Neural progenitor cell (in vitro differentiated cells): ENCODE data around the gene PPIL6. TPM values are rescaled to one million over a fixed set of nuclear protein-coding genes. Genes with fewer than 3 reads are reported as not detected.

Experiments
- DNase-seq: peaks from one replicate; pipeline ENCODE4 v3.0.0-alpha.2; 2016; ENCODE audit warnings: low spot score
- H2AFZ ChIP-seq: fragments of 200-600 bp; sonication (generic); replicated peaks from 2 replicates; pipeline ENCODE4 v1.6.1; 2016; ENCODE audit warnings: antibody characterized with exemption
- H3F3A ChIP-seq: fragments of 200-600 bp; sonication (generic); 2 replicates; pipeline ENCODE4 v1.6.1; 2016; ENCODE audit warnings: antibody characterized with exemption, low read depth
- H3K27ac ChIP-seq: fragments of 200-600 bp; sonication (generic); 2 replicates; pipeline ENCODE4 v1.5.1; 2016; ENCODE audit warnings: mild to moderate bottlenecking
- H3K27me3 ChIP-seq: fragments of 200-600 bp; sonication (generic); 2 replicates; pipeline ENCODE4 v1.6.1; 2016; ENCODE audit warnings: mild to moderate bottlenecking, moderate library complexity
- H3K36me3 ChIP-seq: fragments of 200-600 bp; sonication (generic); 2 replicates; pipeline ENCODE4 v1.5.1; 2016
- H3K4me1 ChIP-seq: fragments of 200-600 bp; sonication (generic); 2 replicates; pipeline ENCODE4 v1.6.1; 2016; ENCODE audit warnings: mixed run types
- H3K4me2 ChIP-seq: fragments of 200-600 bp; sonication (generic); 2 replicates; pipeline ENCODE4 v1.6.1; 2016
- H3K4me3 ChIP-seq: fragments of 200-600 bp; sonication (generic); 2 replicates; pipeline ENCODE4 v1.5.1; 2016
- H3K79me2 ChIP-seq: fragments of 200-600 bp; sonication (generic); 2 replicates; pipeline ENCODE4 v1.6.1; 2016; ENCODE audit warnings: low read depth
- H3K9ac ChIP-seq: fragments of 200-600 bp; sonication (generic); 2 replicates; pipeline ENCODE4 v1.6.1; 2016
- H3K9me3 ChIP-seq: fragments of 200-600 bp; sonication (generic); 2 replicates; pipeline ENCODE4 v1.5.1; 2016; ENCODE audit warnings: low read depth
- H4K20me1 ChIP-seq: fragments of 200-600 bp; sonication (generic); 2 replicates; pipeline ENCODE4 v1.6.1; 2016; ENCODE audit warnings: low read depth
- H3K27ac Mint-ChIP-seq: 3 replicates; pipeline ENCODE4 v1.8.0; 2021; ENCODE audit warnings: mixed read lengths
- H3K27me3 Mint-ChIP-seq: 2 replicates; pipeline ENCODE4 v1.8.0; 2022; ENCODE audit warnings: low read depth, mild to moderate bottlenecking, inconsistent platforms, moderate library complexity, mixed read lengths; ENCODE audit not compliant: insufficient read depth
- H3K36me3 Mint-ChIP-seq: 3 replicates; pipeline ENCODE4 v1.8.0; 2021; ENCODE audit warnings: mixed read lengths
- H3K4me1 Mint-ChIP-seq: 3 replicates; pipeline ENCODE4 v1.8.0; 2021; ENCODE audit warnings: mixed read lengths
- H3K4me3 Mint-ChIP-seq: 3 replicates; pipeline ENCODE4 v1.8.0; 2021; ENCODE audit warnings: mild to moderate bottlenecking, moderate library complexity, mixed read lengths
- H3K9me3 Mint-ChIP-seq: 3 replicates; pipeline ENCODE4 v1.8.0; 2020; ENCODE audit warnings: mixed read lengths
- EZH2 ChIP-seq: fragments of 200-600 bp; sonication (generic); IDR thresholded peaks from 2 replicates; pipeline ENCODE4 v1.6.1; 2017; ENCODE audit warnings: antibody characterized with exemption, mild to moderate bottlenecking, moderate library complexity
- EZH2phosphoT487 ChIP-seq: fragments of 200-600 bp; sonication (generic); IDR thresholded peaks from 2 replicates; pipeline ENCODE4 v1.6.1; 2017; ENCODE audit warnings: antibody characterized with exemption
- total RNA-seq: library from RNA; depleted of rRNA; stranded (reverse); fragments of >200 nt; gene quantifications from 2 replicates; pipeline ENCODE4 v1.2.3, GENCODE V29; 2015; ENCODE audit warnings: low replicate concordance
- TF ChIP-seq, protein P1 (sequence below): fragments of 200-600 bp; sonication (generic); IDR thresholded peaks from 2 replicates; pipeline ENCODE4 v1.5.1; 2017; ENCODE audit warnings: antibody characterized with exemption, mild to moderate bottlenecking

Gene PPIL6
- total RNA-seq, 1 donor from 2014 or later, result 7.9 TPM

DNA sequence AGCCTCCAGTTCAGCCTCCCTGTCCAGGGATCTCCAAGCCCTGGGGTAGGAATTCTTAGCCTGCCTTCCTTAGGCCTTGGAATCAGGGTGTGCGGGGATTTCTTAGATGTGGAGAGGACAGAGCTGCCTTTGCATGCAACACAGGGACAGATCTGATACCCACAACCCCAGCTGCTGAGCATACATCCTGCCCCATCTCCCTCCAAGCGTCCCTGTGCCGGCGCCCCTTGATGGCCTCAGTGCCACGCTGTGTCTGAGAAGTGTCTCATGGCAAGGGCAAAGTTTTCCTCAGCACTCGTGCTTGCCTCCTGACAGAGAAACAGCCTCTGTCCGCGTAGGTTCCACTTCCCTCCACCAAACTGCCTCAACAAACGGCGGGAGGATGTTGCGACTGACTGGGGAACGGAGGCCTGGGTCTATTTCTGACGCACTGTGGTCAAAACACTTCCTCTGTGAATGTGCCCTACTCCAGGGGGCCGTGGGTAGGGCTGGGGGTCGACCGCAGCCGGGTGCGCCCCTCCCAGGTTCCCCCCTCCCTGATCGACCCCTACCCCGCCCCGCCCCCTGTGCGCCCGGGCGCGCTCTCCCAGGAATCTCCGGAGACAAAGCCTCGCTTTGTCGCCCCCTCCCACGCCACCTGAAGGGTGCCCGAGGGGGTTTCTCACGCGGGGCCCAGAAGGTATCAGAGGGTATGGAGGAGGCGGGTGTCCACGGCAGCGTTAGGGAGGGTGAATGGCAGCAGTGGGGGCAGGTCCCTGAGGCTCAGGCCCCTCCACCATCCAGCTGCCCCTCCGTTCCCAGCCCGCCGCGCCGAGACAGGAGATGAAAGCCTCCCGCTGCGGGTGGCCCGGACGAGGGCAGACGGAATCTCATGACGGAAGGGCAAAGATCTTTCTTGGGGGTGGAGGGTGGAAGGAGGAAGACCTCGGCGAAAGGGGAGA is 14.3 kb upstream of the PPIL6 start:
- peak overlapping the region; percentile 74 for H3K27ac ChIP-seq
- peaks cover 5% of the 10 kb centered on the region for H3K36me3 Mint-ChIP-seq
- peak overlapping the region; percentile 90 for H3K27ac Mint-ChIP-seq

DNA sequence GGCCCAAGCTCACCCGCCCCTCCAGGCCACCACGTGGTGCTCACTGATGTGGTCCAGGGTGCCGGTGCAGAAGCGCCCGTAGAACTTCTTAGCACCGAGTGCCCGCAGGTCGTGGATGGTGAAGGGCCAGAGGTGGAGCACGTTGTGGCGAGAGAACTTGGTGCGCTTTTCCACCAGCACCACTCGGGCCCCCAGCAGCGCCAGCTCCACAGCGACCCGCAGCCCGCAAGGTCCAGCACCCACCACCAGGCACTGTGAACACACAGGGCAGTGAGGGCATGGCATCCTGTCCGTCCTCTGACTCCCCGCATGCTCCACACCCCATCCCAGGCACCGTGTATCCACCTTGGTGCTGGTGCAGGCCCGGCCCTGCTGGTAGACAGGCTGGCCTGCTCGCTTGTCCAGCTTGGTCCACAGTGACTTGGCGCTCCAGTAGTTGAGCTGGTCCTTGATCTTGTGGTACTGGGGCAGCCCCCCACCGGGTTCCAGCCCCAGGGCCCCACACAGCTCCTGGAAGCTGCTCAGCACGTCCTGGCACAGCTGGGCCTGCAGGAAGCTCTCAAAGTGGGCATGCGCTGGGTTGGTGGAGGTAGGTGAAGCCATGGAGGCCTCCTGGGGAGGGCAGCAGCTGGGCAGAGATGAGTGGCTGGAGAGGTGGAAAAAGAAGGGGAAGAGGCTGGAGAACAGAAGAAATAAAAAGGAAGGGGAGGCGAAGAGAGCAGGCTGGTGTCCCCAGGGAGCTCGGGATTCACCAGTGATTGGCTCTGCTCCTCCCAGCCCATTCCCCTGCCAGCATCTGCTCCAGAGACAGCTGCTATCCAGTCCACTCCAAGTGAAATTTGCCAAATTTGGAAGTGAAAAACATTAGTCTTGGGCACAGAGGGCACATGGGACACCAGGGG is 13.4 kb upstream of the PPIL6 start:
- peaks cover 24% of the 10 kb centered on the region for H3K79me2 ChIP-seq
- peak overlapping the region; percentile 93 for H3K4me2 ChIP-seq
- H2AFZ ChIP-seq, result no peak overlapping the region
- TF ChIP-seq, protein P1, sequence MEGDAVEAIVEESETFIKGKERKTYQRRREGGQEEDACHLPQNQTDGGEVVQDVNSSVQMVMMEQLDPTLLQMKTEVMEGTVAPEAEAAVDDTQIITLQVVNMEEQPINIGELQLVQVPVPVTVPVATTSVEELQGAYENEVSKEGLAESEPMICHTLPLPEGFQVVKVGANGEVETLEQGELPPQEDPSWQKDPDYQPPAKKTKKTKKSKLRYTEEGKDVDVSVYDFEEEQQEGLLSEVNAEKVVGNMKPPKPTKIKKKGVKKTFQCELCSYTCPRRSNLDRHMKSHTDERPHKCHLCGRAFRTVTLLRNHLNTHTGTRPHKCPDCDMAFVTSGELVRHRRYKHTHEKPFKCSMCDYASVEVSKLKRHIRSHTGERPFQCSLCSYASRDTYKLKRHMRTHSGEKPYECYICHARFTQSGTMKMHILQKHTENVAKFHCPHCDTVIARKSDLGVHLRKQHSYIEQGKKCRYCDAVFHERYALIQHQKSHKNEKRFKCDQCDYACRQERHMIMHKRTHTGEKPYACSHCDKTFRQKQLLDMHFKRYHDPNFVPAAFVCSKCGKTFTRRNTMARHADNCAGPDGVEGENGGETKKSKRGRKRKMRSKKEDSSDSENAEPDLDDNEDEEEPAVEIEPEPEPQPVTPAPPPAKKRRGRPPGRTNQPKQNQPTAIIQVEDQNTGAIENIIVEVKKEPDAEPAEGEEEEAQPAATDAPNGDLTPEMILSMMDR, result no peak
- no peak for TF ChIP-seq EZH2phosphoT487
- no peak for TF ChIP-seq EZH2
- Mint-ChIP-seq H3K9me3 (no peaks in the 10 kb centered on the region), H3K36me3 (peaks cover 5% of the 10 kb centered on the region), H3K4me3 (peak overlapping the region; percentile 78), H3K27ac (no peak overlapping the region), H3K4me1 (peaks cover 30% of the 10 kb centered on the region), H3K27me3 (peaks cover 13% of the 10 kb centered on the region)
- H3K9me3 ChIP-seq, result no peaks in the 10 kb centered on the region
- H3K4me3 ChIP-seq, result peak overlapping the region; percentile 95
- no peaks in the 10 kb centered on the region for H3K27me3 ChIP-seq
- no peak for DNase-seq
- no peak overlapping the region for H3K27ac ChIP-seq
- peaks cover 17% of the 10 kb centered on the region for H3K4me1 ChIP-seq
- H3K9ac ChIP-seq, result no peak overlapping the region
- peaks cover 3% of the 10 kb centered on the region for H4K20me1 ChIP-seq
- H3K36me3 ChIP-seq, result no peaks in the 10 kb centered on the region
- peaks cover 40% of the 10 kb centered on the region for H3F3A ChIP-seq

More for the DNA sequence above, 14.3 kb upstream of the PPIL6 start:
- Histone ChIP-seq H2AFZ (peak overlapping the region; percentile 93), H4K20me1 (peaks cover 12% of the 10 kb centered on the region), H3K4me1 (peaks cover 27% of the 10 kb centered on the region), H3K27me3 (no peaks in the 10 kb centered on the region), H3K4me3 (peak overlapping the region; percentile 95), H3K9me3 (no peaks in the 10 kb centered on the region), H3K4me2 (peak overlapping the region; percentile 93), H3K36me3 (no peaks in the 10 kb centered on the region), H3K79me2 (peaks cover 24% of the 10 kb centered on the region), H3F3A (peaks cover 50% of the 10 kb centered on the region), H3K9ac (peak overlapping the region; percentile 36)
- Mint-ChIP-seq H3K4me1 (peaks cover 39% of the 10 kb centered on the region), H3K4me3 (peak overlapping the region; percentile 94), H3K9me3 (no peaks in the 10 kb centered on the region), H3K27me3 (peaks cover 13% of the 10 kb centered on the region)
- DNase-seq, result no peak
- TF ChIP-seq, protein P1, result no peak
- TF ChIP-seq EZH2phosphoT487 (no peak), EZH2 (no peak)

DNA sequence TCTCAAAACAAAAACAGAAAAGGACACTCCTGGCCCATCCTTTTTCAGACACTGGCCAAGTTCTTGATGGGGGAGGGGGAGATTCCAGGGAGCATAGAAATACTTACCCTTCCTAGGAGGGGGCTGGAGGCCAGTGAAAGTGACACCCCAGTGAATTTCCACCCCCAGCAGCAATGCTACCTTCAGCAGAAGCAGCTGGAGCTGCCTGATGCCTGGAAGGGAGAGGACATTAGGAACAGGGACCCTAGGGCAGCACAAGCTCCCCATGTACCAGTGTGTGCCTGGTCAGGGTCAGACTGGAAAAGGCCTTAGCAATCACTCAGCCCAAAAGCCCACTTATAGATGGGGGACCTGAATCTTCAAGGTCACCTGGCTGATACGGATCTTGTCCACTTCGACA is 12.7 kb upstream of the PPIL6 start:
- H3K27me3 Mint-ChIP-seq, result peaks cover 14% of the 10 kb centered on the region
- H3K4me1 Mint-ChIP-seq, result peaks cover 28% of the 10 kb centered on the region
- DNase-seq, result no peak
- Histone ChIP-seq H3K36me3 (no peaks in the 10 kb centered on the region), H3K4me1 (peaks cover 15% of the 10 kb centered on the region), H3K4me3 (no peak overlapping the region), H3K9ac (no peak overlapping the region), H2AFZ (no peak overlapping the region), H3K9me3 (no peaks in the 10 kb centered on the region), H3F3A (peaks cover 37% of the 10 kb centered on the region), H3K79me2 (peaks cover 24% of the 10 kb centered on the region), H4K20me1 (peaks cover 4% of the 10 kb centered on the region), H3K4me2 (no peak overlapping the region), H3K27ac (no peak overlapping the region), H3K27me3 (no peaks in the 10 kb centered on the region)
- peak overlapping the region; percentile 78 for H3K4me3 Mint-ChIP-seq
- H3K9me3 Mint-ChIP-seq, result no peaks in the 10 kb centered on the region
- TF ChIP-seq, protein P1, result no peak
- TF ChIP-seq EZH2 (no peak), EZH2phosphoT487 (no peak)
- no peak overlapping the region for H3K27ac Mint-ChIP-seq
- H3K36me3 Mint-ChIP-seq, result peaks cover 5% of the 10 kb centered on the region
